Amniotic stem cell (primary cell): ENCODE measurements around the gene OR2T34.
"Not testable (repeated sequence)": the region's sequence is repeated elsewhere in the genome, so short reads cannot be mapped to it uniquely, and the experiment has no call there.

Experiments used
- DNase-seq: peaks from one replicate; lab custom pipeline; 2025; lab: John Stamatoyannopoulos, UW

Gene OR2T34

DNA sequence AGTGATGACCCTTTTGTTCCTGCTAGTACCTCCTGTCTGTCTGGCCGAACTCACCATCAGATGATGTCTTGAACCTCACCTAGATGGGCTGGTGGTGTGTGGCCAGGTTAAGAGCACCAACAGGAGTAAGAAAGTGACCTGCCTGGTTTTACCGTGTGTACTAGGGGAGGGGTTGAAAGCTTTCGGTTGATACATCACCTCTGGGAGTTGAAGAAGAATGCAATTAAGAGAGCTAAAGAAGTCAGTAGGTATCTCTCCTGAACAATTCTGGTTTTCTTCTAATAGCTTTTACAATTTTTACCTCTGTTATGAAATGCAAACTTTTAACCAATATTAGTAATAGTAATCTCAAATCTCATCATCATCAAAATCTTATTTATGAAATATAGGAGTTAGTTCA lies 11.9 kb downstream of the OR2T34 start, which contains the start of gene OR2T29:
Gene OR2T29 (minus strand): TSS at position 101 of the 400 bp plus-strand sequence. CDS start 3,281 bp downstream, outside the sequence.
- not testable (repeated sequence) for DNase-seq

DNA sequence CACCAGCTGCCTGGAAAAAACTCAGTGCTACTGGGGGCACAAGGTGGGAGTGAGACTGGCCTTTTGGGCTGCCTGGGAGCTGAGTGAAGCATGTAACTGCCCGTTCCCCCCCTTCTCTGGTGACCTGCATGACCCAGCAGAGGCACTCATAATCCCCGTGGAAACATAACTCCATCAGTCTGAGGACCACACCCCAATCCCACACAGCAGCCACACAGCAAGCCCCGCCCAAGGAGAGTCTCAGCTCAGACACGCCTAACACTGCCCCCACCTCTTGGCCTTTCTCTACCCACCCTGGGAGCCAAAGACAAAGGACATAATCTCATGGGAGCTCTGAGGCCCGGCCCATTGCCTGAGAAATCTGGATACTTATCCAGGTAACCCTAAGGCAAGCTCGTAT lies 23.5 kb downstream of the OR2T34 start:
- DNase-seq, result not testable (repeated sequence)

DNA sequence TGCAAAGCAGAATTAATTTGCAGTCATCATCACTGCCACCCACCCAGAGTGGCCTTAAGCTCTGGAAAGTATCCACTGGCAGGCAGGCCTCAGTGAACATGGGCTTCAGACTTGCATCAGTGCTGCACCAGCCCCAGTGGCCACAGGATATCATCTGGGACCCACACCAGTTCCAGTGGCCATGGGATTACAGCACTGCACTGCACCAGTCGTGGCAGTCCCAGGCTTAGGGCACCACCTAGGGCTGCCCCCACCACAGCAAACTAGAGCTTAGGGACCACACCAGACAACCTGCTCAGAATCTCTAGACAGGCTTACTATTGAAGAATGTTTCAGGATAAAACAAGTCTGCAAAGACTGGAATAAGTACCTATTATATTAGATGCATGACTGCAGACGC lies 27.2 kb downstream of the OR2T34 start:
- DNase-seq, result not testable (repeated sequence)

DNA sequence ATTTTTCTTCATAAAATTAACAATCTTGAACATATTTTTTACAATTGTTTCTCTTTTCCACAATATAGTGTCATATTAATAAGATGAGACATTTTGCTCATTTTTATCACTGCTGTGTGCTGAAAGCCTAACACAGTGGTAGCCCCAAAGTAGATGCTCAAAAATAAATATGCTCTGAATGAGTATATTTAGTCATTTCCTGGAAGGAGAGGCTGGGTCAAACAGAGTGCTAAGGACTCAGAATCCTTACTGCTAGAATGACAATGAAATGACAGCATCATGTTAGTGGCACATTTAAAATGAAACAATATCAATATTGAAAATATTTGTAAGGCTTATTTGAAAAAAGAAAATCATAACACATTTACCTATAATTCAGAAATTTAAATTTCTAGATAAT lies 37.1 kb downstream of the OR2T34 start:
- DNase-seq, result not testable (repeated sequence)
